GM12891 (cell line): ENCODE data around the gene NFATC2.

Experiments used
- DNase-seq: peaks from one replicate; pipeline ENCODE4 v3.0.0; 2011; ENCODE audit warnings: low spot score; ENCODE audit not compliant: insufficient read length
- FAIRE-seq: peaks from 2 replicates; lab custom pipeline; 2011; peaks lifted over from hg19 to GRCh38; lab: Jason Lieb, UNC
- PAX5 ChIP-seq: IDR thresholded peaks from 2 replicates; pipeline ENCODE4 v1.6.1; 2011; ENCODE audit warnings: low read length, moderate library complexity, mild to moderate bottlenecking; ENCODE audit not compliant: insufficient read depth, severe bottlenecking
- POLR2A ChIP-seq: IDR thresholded peaks from 2 replicates; pipeline ENCODE4 v1.6.1; 2011; ENCODE audit warnings: low read depth, low read length, control low read depth
- POLR2AphosphoS5 ChIP-seq: IDR thresholded peaks from 2 replicates; pipeline ENCODE4 v1.6.1; 2011; ENCODE audit warnings: low read depth, low read length, control low read depth
- POU2F2 ChIP-seq: IDR thresholded peaks from 2 replicates; pipeline ENCODE4 v1.6.1; 2011; ENCODE audit warnings: low read depth, mild to moderate bottlenecking, control low read depth, low read length, moderate library complexity
- SPI1 ChIP-seq: IDR thresholded peaks from 2 replicates; pipeline ENCODE4 v1.6.1; 2011; ENCODE audit warnings: low read depth, low read length, control low read depth
- TAF1 ChIP-seq: IDR thresholded peaks from 2 replicates; pipeline ENCODE4 v1.6.1; 2011; ENCODE audit warnings: low read depth, low read length, control low read depth

The NFATC2 gene

GRCh38 chr20:51562332-51563173 is 20.0 kb upstream of the NFATC2 start:
- TF ChIP-seq POLR2A (no peak), SPI1 (no peak), POLR2AphosphoS5 (no peak)
- FAIRE-seq = no peak
- DNase-seq = peak; percentile 31

- no peak for FAIRE-seq
- no peak for DNase-seq
- TF ChIP-seq PAX5 (no peak), SPI1 (no peak), TAF1 (no peak), POLR2A (no peak), POLR2AphosphoS5 (no peak), POU2F2 (no peak)
Measured at GRCh38 chr20:51562027-51562331, 19.5 kb upstream of the NFATC2 start.

DNA sequence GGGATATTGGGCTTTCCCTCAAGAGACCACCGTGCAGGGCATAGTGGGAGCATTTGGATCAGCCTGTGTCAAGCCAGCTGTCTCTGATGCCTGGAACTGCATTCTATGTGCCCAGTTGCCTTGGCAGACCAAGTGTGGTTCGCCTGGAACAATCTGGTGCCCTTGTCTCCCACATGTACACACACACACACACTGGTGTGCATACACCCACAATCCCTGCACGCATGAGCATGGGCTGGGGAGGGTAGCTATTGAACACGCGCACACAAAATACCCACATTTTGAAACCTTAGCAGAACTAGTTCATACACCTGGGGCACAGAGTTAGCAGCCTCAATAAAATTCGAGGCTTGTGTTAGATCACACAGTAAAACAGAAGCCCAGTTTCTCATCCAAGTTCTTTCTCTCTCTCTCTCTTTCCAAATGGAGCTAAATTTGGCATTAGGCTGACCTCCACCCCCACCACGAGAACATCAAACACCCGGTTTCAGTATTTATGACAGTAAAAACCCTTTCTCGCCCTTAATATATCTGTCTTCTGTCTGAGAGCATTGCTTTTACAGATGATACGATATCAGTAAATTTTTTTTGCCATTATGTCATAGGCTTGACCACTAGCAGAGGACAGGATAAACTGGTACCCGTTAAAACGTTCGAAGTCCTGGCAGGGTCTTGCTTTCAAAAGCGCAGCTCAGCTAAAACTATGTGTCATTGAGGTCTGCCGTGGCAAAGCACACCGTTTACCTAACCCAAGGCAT is 18.2 kb upstream of the NFATC2 start:
- DNase-seq = no peak
- TF ChIP-seq SPI1 = no peak
- no peak for TF ChIP-seq POLR2A
- no peak for TF ChIP-seq POLR2AphosphoS5
- TF ChIP-seq POU2F2 = no peak
- no peak for FAIRE-seq

GRCh38 chr20:51560042-51560441 is 17.5 kb upstream of the NFATC2 start:
- FAIRE-seq (no peak), DNase-seq (no peak)
- TF ChIP-seq POLR2AphosphoS5 (no peak), TAF1 (no peak), PAX5 (no peak), SPI1 (no peak), POU2F2 (no peak)

- no peak for DNase-seq
- FAIRE-seq = no peak
- 0 out of 2 replicates have a peak, but pooled peaks have one; percentile 20 for TF ChIP-seq SPI1
- no peak for TF ChIP-seq POLR2AphosphoS5
Measured at GRCh38 chr20:51554538-51555165, 12.1 kb upstream of the NFATC2 start.

- FAIRE-seq = no peak
- no peak for TF ChIP-seq PAX5
- no peak for TF ChIP-seq POU2F2
- no peak for TF ChIP-seq TAF1
- TF ChIP-seq SPI1 = no peak
- no peak for TF ChIP-seq POLR2A
- TF ChIP-seq POLR2AphosphoS5 = no peak
- DNase-seq = no peak
Measured at GRCh38 chr20:51553897-51554486, 11.5 kb upstream of the NFATC2 start.

DNA sequence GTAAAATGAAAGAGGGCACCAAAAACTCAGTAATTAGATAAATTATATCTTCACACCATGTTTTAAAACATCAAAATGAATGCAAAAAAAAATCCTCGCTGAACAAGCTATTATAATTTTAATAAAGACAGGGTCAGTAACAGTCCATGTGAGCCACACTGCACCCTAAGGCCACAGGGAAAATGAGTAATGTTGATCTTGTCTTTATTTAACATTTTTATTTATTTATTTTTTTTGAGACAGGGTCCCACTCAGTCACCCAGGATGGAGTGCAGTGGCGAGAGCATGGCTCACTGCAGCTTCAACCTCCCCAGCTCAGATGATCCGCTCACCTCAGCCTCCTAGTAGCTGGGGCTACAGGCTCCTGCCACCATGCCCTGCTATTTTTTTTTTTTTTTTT is 8.7 kb upstream of the NFATC2 start:
- no peak for FAIRE-seq
- TF ChIP-seq POLR2AphosphoS5 (no peak), POLR2A (no peak), TAF1 (no peak), POU2F2 (no peak), PAX5 (no peak)

GRCh38 chr20:51549474-51549873 is 7.0 kb upstream of the NFATC2 start:
- TF ChIP-seq SPI1 (no peak), POLR2AphosphoS5 (no peak), POLR2A (no peak), POU2F2 (no peak), PAX5 (no peak), TAF1 (no peak)
- no peak for DNase-seq
- no peak for FAIRE-seq

More for the DNA sequence above, 8.7 kb upstream of the NFATC2 start:
- DNase-seq = no peak

DNA sequence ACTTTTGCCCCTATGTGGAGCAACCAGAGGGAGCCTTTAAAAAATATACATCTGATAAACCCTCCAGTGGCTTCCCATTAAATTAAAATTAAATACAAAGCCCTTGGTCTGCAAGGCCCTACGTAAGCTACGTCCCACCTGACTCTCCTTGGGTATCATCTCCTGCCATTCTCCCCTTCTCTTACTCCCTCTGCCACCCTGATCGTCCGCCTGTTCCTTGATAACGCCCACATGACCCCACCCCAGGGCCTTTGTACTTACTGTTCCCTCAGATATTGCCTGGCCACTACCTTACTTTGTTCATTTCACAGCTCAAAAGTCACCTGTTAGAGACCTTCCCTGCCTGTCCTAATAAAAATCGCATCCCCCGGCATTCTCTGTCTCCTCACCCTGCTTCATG is 5.4 kb upstream of the NFATC2 start:
- no peak for TF ChIP-seq SPI1
- TF ChIP-seq TAF1 = no peak
- TF ChIP-seq PAX5 = no peak
- no peak for TF ChIP-seq POU2F2
- no peak for FAIRE-seq
- no peak for DNase-seq
